ENCODE data around the gene CDX1.

DNA sequence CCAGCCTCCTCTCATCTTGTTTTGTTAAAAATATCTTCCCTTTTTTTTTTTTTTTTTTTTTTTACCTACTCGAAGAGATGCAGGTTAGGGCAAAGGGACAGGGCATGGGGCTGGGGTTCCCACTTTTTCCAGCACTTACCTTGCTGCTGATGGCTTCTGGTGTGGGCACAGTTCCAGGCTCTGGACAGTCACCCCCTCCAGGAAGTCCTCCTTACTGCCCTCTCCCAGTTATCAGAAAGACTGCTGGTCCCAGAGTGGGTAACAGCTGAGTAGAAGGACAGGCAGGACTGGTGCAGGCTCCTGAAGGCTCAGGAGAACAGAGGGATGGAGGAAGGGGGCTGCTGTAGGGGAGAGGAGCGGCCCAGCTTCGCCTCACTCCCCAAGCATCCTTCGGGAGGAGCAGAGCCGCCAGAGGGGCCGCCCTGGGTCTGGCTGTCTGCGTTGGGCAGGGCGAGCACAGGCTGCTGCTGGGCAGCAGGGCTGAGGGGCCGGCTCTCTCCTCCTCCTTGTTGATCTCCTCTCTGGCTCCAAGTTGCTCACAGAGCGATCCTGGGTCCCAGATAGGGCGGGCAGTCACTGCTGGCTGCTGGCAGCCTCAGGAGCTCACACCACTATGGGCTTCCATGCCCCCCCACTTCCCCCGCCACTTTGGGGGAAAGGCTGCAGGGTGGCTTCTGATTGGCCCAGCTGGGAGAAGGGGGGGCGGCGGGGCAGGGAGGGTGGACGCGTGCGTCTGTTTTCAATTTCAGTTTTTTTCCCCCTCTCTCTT is 11.1 kb upstream of the CDX1 start, which contains the start of gene PDGFRB:
- 0 out of 2 replicates have a peak, but pooled peaks have one; percentile 43 for TF ChIP-seq POLR2AphosphoS5 (IDR thresholded peaks at IDR 0.05; ENCODE audit: borderline replicate concordance, low read depth, low read length)
- TF ChIP-seq EZH2 (IDR thresholded peaks at IDR 0.05) = no peak

All from SK-N-MC (cell line).